KMS-11 (cell line): ENCODE measurements around the gene MAGEA2B.
"Not testable (repeated sequence)": the region's sequence is repeated elsewhere in the genome, so short reads cannot be mapped to it uniquely, and the experiment has no call there.

Source experiments
- H2AFZ ChIP-seq: fragments of 200-600 bp; sonication (generic); 2 replicates; pipeline ENCODE4 v1.6.1; 2016; ENCODE audit warnings: antibody characterized with exemption, mixed run types, low read depth
- H3K27ac ChIP-seq: fragments of 200-600 bp; sonication (generic); 2 replicates; pipeline ENCODE4 v1.6.1; 2016; ENCODE audit warnings: mild to moderate bottlenecking, mixed run types
- H3K27me3 ChIP-seq: fragments of 200-600 bp; sonication (generic); 2 replicates; pipeline ENCODE4 v1.6.1; 2017; ENCODE audit warnings: mild to moderate bottlenecking, low read depth, mixed run types, moderate library complexity; ENCODE audit not compliant: insufficient read depth
- H3K36me3 ChIP-seq: fragments of 200-600 bp; sonication (generic); 2 replicates; pipeline ENCODE4 v1.6.1; 2017; ENCODE audit warnings: mild to moderate bottlenecking, mixed run types; ENCODE audit not compliant: insufficient read depth
- H3K4me1 ChIP-seq: fragments of 200-600 bp; sonication (generic); 2 replicates; pipeline ENCODE4 v1.6.1; 2016; ENCODE audit warnings: mild to moderate bottlenecking, low read depth, mixed run types; ENCODE audit not compliant: poor library complexity, severe bottlenecking
- H3K4me2 ChIP-seq: fragments of 200-600 bp; sonication (generic); 2 replicates; pipeline ENCODE4 v1.7.0; 2016; ENCODE audit warnings: mild to moderate bottlenecking, mixed run types
- H3K4me3 ChIP-seq: fragments of 200-600 bp; sonication (generic); IDR thresholded peaks from 2 replicates; pipeline ENCODE4 v1.6.1; 2017; ENCODE audit warnings: low read depth, low read length, mixed read lengths; ENCODE audit not compliant: insufficient read depth
- H3K79me2 ChIP-seq: fragments of 200-600 bp; sonication (generic); 2 replicates; pipeline ENCODE4 v1.6.1; 2016; ENCODE audit warnings: low read depth, mixed run types; ENCODE audit not compliant: insufficient read depth
- H3K9ac ChIP-seq: fragments of 200-600 bp; sonication (generic); 2 replicates; pipeline ENCODE4 v1.6.1; 2016; ENCODE audit warnings: mild to moderate bottlenecking, mixed run types
- H4K20me1 ChIP-seq: fragments of 200-600 bp; sonication (generic); 2 replicates; pipeline ENCODE4 v1.6.1; 2016; ENCODE audit warnings: mild to moderate bottlenecking, mixed run types; ENCODE audit not compliant: insufficient read depth
- TF ChIP-seq, protein P1 (sequence below): fragments of 200-600 bp; sonication (generic); conservative IDR thresholded peaks from 2 replicates; pipeline ENCODE4 v1.6.1; 2017; ENCODE audit warnings: low read depth, mild to moderate bottlenecking, antibody characterized with exemption, low read length, moderate library complexity, mixed read lengths

MAGEA2B gene

DNA sequence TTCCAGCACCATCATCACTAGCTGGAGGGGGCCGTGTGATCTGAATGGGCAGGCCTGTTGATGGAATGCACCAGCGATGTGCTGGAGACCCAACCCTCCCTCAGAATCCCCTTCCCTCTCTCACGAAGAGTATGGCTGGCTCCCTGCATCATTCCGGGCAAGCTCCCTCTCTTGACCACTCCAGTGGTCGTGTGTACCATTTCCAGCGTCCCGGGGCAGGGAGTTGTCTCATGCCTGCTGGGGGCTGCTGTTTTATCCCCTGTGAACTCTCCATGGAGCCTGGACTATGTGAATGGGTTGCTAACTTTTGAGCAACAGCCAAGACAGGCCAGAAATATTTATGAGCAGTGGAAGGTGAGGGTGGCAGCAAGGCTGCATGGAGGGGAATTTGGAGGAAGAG lies 11.0 kb downstream of the MAGEA2B start:
- Histone ChIP-seq H3K4me1 (no peaks in the 10 kb centered on the region), H3K79me2 (no peaks in the 10 kb centered on the region), H3K9ac (no peak overlapping the region), H3K36me3 (no peaks in the 10 kb centered on the region), H2AFZ (no peak overlapping the region), H3K27me3 (no peaks in the 10 kb centered on the region), H3K27ac (no peak overlapping the region), H3K4me3 (no peak overlapping the region), H3K4me2 (no peak overlapping the region), H4K20me1 (no peaks in the 10 kb centered on the region)
- TF ChIP-seq, protein P1, sequence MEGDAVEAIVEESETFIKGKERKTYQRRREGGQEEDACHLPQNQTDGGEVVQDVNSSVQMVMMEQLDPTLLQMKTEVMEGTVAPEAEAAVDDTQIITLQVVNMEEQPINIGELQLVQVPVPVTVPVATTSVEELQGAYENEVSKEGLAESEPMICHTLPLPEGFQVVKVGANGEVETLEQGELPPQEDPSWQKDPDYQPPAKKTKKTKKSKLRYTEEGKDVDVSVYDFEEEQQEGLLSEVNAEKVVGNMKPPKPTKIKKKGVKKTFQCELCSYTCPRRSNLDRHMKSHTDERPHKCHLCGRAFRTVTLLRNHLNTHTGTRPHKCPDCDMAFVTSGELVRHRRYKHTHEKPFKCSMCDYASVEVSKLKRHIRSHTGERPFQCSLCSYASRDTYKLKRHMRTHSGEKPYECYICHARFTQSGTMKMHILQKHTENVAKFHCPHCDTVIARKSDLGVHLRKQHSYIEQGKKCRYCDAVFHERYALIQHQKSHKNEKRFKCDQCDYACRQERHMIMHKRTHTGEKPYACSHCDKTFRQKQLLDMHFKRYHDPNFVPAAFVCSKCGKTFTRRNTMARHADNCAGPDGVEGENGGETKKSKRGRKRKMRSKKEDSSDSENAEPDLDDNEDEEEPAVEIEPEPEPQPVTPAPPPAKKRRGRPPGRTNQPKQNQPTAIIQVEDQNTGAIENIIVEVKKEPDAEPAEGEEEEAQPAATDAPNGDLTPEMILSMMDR = no peak

DNA sequence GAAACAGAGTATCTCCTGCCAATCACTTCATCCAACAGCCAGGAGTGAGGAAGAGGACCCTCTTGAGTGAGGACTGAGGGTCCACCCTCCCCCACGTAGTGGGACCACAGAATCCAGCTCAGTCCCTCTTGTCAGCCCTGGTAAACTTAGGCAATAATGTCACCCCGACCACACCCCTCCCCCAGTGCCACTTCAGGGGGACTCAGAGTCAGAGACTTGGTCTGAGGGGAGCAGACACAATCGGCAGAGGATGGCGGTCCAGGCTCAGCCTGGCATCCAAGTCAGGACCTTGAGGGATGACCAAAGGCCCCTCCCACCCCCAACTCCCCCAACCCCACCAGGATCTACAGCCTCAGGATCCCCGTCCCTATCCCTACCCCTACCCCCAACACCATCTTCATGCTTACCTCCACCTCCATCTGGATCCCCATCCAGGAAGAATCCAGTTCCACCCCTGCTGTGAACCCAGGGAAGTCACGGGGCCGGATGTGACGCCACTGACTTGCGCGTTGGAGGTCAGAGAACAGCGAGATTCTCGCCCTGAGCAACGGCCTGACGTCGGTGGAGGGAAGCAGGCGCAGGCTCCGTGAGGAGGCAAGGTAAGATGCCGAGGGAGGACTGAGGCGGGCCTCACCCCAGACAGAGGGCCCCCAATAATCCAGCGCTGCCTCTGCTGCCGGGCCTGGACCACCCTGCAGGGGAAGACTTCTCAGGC lies 19.0 kb downstream of the MAGEA2B start, which contains the start of the genes CSAG1 and MAGEA12:
TSS of gene CSAG1 (minus strand) at position 461 of the 715 bp plus-strand sequence. CDS start 1,261 bp downstream, outside the sequence.
TSS of gene MAGEA12 (plus strand) at position 497 of the 715 bp plus-strand sequence. CDS start 2,405 bp downstream, outside the sequence.
- Histone ChIP-seq H3K4me2 (no peak within 1 kb of the TSS), H3K27ac (no peak within 1 kb of the TSS), H3K4me1 (no peaks in the 10 kb centered on the region), H3K79me2 (no peaks in the 10 kb centered on the region), H3K9ac (no peak within 1 kb of the TSS), H3K36me3 (no peaks in the 10 kb centered on the region), H3K27me3 (no peaks in the 10 kb centered on the region), H2AFZ (no peak within 1 kb of the TSS), H3K4me3 (no peak within 1 kb of the TSS), H4K20me1 (no peaks in the 10 kb centered on the region)
- TF ChIP-seq, protein P1 = no peak

DNA sequence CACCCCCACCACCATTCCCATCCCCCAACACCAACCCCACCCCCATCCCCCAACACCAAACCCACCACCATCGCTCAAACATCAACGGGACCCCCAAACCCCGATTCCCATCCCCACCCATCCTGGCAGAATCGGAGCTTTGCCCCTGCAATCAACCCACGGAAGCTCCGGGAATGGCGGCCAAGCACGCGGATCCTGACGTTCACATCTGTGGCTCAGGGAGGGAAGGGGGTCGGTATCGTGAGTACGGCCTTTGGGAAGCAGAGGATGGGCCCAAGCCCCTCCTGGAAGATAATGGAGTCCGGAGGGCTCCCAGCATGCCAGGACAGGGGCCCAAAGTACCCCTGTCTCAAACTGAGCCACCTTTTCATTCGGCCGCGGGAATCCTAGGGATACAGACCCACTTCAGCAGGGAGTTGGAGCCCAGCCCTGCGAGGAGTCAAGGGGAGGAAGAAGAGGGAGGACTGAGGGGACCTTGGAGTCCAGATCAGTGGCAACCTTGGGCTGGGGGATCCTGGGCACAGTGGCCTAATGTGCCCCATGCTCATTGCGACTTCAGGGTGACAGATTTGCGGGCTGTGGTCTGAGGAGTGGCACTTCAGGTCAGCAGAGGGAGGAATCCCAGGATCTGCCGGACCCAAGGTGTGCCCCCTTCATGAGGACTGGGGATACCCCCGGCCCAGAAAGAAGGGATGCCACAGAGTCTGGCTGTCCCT lies 19.9 kb downstream of the MAGEA2B start:
- H3K27me3 ChIP-seq, H3K4me3 ChIP-seq, H3K27ac ChIP-seq, H2AFZ ChIP-seq, H3K79me2 ChIP-seq, H3K4me2 ChIP-seq, H3K4me1 ChIP-seq, H3K36me3 ChIP-seq, H3K9ac ChIP-seq, H4K20me1 ChIP-seq: not testable (repeated sequence)

DNA sequence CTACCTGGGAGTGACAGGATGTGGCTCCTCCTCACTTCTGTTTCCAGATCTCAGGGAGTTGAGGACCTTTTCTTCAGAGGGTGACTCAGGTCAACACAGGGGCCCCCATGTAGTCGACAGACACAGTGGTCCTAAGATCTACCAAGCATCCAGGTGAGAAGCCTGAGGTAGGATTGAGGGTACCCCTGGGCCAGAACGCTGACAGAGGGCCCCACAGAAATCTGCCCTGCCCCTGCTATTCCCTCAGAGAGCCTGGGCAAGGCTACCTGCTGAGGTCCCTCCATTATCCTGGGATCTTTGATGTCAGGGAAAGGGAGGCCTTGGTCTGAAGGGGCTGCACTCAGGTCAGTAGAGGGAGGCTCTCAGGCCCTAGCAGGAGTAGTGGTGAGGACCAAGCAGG lies 20.7 kb downstream of the MAGEA2B start:
- Histone ChIP-seq H4K20me1 (no peaks in the 10 kb centered on the region), H3K27me3 (no peaks in the 10 kb centered on the region), H2AFZ (no peak overlapping the region), H3K4me2 (no peak overlapping the region), H3K4me3 (no peak overlapping the region), H3K4me1 (no peaks in the 10 kb centered on the region), H3K79me2 (no peaks in the 10 kb centered on the region), H3K27ac (no peak overlapping the region), H3K36me3 (no peaks in the 10 kb centered on the region), H3K9ac (no peak overlapping the region)
- TF ChIP-seq, protein P1 = no peak
